Measurements from ENCODE around the gene MBD3. TPM values are rescaled to one million over a fixed set of nuclear protein-coding genes. Genes with fewer than 3 reads are reported as not detected.
"Not testable (repeated sequence)": the region's sequence is repeated elsewhere in the genome, so short reads cannot be mapped to it uniquely, and the experiment has no call there.

The MBD3 gene
- total RNA-seq, 1 experiment from 2014 or later: 84.2 TPM

GRCh38 chr19:1566392-1567115 lies 26.1 kb downstream of the MBD3 start:
- in situ Hi-C loops (cut with HindIII; ENCODE audit: low pct_unique_long_range_greater_than_20kb, low sequenced_read_pairs): no loop called here
- DNase-seq (ENCODE audit: low read depth, low spot score): peak; percentile 22

- DNase-seq (ENCODE audit: low read depth, low spot score): no peak
- in situ Hi-C loops (cut with HindIII; ENCODE audit: low pct_unique_long_range_greater_than_20kb, low sequenced_read_pairs): no loop called here
These were observed 29.4 kb downstream of the MBD3 start for GRCh38 chr19:1563251-1563650.

- DNase-seq (ENCODE audit: low read depth, low spot score): no peak
- in situ Hi-C loops (cut with HindIII; ENCODE audit: low pct_unique_long_range_greater_than_20kb, low sequenced_read_pairs): no loop called here
These were observed 31.3 kb downstream of the MBD3 start for GRCh38 chr19:1561236-1561842.

- DNase-seq (ENCODE audit: low read depth, low spot score): no peak
- in situ Hi-C loops (cut with HindIII; ENCODE audit: low pct_unique_long_range_greater_than_20kb, low sequenced_read_pairs): no loop called here
These were observed 32.3 kb downstream of the MBD3 start for GRCh38 chr19:1560286-1560882.

GRCh38 chr19:1558552-1558951 lies 34.1 kb downstream of the MBD3 start:
- DNase-seq (ENCODE audit: low read depth, low spot score): no peak
- in situ Hi-C loops (cut with HindIII; ENCODE audit: low pct_unique_long_range_greater_than_20kb, low sequenced_read_pairs): no loop called here

- in situ Hi-C loops (cut with HindIII; ENCODE audit: low pct_unique_long_range_greater_than_20kb, low sequenced_read_pairs): no loop called here
- no peak for DNase-seq (ENCODE audit: low read depth, low spot score)
These were observed 36.1 kb downstream of the MBD3 start for GRCh38 chr19:1556390-1557070.

GRCh38 chr19:1555487-1556389 lies 36.9 kb downstream of the MBD3 start:
- in situ Hi-C loops (cut with HindIII; ENCODE audit: low pct_unique_long_range_greater_than_20kb, low sequenced_read_pairs): no loop called here
- DNase-seq (ENCODE audit: low read depth, low spot score): no peak

GRCh38 chr19:1554968-1555367 lies 37.7 kb downstream of the MBD3 start:
- no peak for DNase-seq (ENCODE audit: low read depth, low spot score)
- in situ Hi-C loops (cut with HindIII; ENCODE audit: low pct_unique_long_range_greater_than_20kb, low sequenced_read_pairs): no loop called here

- in situ Hi-C loops (cut with HindIII; ENCODE audit: low pct_unique_long_range_greater_than_20kb, low sequenced_read_pairs): no loop called here
- DNase-seq (ENCODE audit: low read depth, low spot score): no peak
These were observed 39.2 kb downstream of the MBD3 start for GRCh38 chr19:1553415-1553814.

GRCh38 chr19:1551068-1552040 lies 41.3 kb downstream of the MBD3 start:
- in situ Hi-C loops (cut with HindIII; ENCODE audit: low pct_unique_long_range_greater_than_20kb, low sequenced_read_pairs): no loop called here
- DNase-seq (ENCODE audit: low read depth, low spot score): no peak

GRCh38 chr19:1549332-1549945 lies 43.2 kb downstream of the MBD3 start:
- DNase-seq (ENCODE audit: low read depth, low spot score): no peak
- in situ Hi-C loops (cut with HindIII; ENCODE audit: low pct_unique_long_range_greater_than_20kb, low sequenced_read_pairs): no loop called here

- no peak for DNase-seq (ENCODE audit: low read depth, low spot score)
- in situ Hi-C loops (cut with HindIII; ENCODE audit: low pct_unique_long_range_greater_than_20kb, low sequenced_read_pairs): no loop called here
These were observed 52.2 kb downstream of the MBD3 start for GRCh38 chr19:1540365-1540925.

GRCh38 chr19:1539749-1540148 lies 52.9 kb downstream of the MBD3 start:
- DNase-seq (ENCODE audit: low read depth, low spot score); in situ Hi-C loops (cut with HindIII; ENCODE audit: low pct_unique_long_range_greater_than_20kb, low sequenced_read_pairs): not testable (repeated sequence)

- in situ Hi-C loops (cut with HindIII; ENCODE audit: low pct_unique_long_range_greater_than_20kb, low sequenced_read_pairs): no loop called here
- no peak for DNase-seq (ENCODE audit: low read depth, low spot score)
These were observed 53.7 kb downstream of the MBD3 start for GRCh38 chr19:1538978-1539377.

GRCh38 chr19:1535699-1536098 lies 57.0 kb downstream of the MBD3 start:
- in situ Hi-C loops (cut with HindIII; ENCODE audit: low pct_unique_long_range_greater_than_20kb, low sequenced_read_pairs); DNase-seq (ENCODE audit: low read depth, low spot score): not testable (repeated sequence)

GRCh38 chr19:1534972-1535371 lies 57.7 kb downstream of the MBD3 start:
- in situ Hi-C loops (cut with HindIII; ENCODE audit: low pct_unique_long_range_greater_than_20kb, low sequenced_read_pairs): no loop called here
- DNase-seq (ENCODE audit: low read depth, low spot score): no peak
